GM18511 (cell line): Measurements from ENCODE around the gene MAST2.

Source experiments
- ATAC-seq: cut with Tn5 transposase; IDR thresholded peaks from one replicate; pipeline ENCODE4 v1.9.1; 2021; ENCODE audit warnings: mild to moderate bottlenecking, moderate library complexity; ENCODE audit not compliant: unreplicated experiment

The MAST2 gene

DNA sequence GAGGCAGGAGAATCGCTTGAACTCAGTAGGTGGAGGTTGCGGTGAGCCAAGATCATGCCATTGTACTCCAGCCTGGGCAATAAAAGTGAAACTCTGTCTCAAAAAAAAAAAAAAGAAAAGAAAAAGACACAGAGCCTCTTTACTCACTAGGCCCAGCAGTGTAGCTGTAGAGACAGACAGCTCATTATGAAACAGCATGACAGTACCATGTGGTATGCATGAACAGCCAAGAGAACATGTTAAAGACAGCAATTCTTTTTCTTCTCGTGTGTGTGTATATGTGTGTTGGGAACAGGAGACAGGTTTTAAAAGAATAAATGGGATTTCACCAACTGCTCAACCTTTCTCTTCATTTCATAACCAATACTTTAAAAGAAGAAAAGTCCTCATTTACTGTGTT lies 210.2 kb downstream of the MAST2 start:
- no peak for ATAC-seq

DNA sequence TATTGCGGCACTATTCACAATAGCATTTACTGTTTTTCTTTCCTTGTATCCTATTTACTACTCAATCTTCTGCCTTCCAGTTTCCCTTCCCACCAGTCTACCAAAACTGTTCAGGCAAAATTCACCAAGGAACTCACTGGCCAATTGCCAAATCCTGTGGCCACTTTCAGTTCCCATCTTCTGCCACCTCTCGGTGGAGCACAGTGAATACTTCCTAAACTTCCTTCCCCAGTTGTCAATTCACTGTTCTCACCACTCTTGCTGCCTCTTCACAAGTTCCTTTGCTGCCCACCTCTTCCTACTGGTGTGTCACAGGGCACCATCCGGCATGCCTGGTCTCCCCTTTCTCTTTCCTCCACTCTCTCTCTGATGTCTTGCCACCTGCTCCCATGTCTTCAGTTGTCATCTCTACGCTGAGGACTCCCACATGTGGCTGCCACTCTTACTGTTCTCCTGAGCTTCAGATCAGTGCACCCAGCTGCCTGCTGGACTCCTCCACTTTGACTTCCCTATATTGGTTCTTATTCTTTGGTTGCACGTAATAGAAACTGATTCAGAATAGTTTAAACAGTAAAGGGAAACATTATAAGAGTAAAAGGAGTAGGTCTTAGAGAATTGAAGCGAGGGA lies 214.6 kb downstream of the MAST2 start:
- ATAC-seq: no peak

DNA sequence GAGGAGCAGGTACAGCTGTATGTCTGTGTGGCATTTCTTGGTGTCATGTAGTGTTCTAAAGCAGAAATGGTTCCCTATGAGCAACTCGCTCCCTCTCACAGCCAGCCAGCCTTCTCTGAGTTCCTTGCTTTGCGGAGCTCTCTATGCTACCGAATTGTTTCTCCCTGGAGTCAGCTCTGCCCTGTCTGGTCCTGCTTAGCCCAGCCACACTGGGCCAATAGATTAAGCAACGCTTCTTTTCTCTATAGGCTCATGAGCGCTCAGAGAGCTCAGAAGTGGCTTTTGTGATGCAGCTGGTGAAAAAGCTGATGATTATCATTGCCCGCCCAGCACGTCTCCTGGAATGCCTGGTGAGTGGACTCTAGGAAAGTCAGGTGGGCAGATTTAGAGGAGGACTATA lies 215.9 kb downstream of the MAST2 start:
- ATAC-seq: no peak

- ATAC-seq: no peak
These were observed 216.6 kb downstream of the MAST2 start for GRCh38 chr1:46020010-46020409.

- no peak for ATAC-seq
These were observed 217.9 kb downstream of the MAST2 start for GRCh38 chr1:46021046-46021996.

DNA sequence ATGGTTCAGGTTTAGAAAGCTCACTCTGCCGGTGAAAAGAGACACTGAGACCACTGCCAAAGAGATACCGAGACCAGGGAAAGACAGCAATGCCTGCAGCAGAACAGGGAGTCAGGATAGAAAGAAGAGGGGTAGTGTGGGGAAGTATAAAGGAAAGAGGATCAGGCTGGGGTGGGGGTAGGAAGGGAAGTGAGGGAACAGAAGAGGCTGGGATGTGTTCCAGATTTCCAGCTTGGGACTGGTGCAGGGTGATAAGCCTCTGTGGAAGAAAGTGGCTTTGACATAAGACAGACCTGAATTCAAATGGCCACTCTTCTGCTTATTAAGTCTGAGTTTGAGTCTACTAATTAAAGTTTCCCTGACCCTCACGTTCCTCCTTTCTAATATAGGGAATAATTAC lies 223.1 kb downstream of the MAST2 start:
- no peak for ATAC-seq

GRCh38 chr1:46027788-46028573 lies 224.6 kb downstream of the MAST2 start:
- ATAC-seq: no peak

- no peak for ATAC-seq
These were observed 226.9 kb downstream of the MAST2 start for GRCh38 chr1:46030074-46030870.

- ATAC-seq: no peak
These were observed 227.7 kb downstream of the MAST2 start for GRCh38 chr1:46030876-46031660.

DNA sequence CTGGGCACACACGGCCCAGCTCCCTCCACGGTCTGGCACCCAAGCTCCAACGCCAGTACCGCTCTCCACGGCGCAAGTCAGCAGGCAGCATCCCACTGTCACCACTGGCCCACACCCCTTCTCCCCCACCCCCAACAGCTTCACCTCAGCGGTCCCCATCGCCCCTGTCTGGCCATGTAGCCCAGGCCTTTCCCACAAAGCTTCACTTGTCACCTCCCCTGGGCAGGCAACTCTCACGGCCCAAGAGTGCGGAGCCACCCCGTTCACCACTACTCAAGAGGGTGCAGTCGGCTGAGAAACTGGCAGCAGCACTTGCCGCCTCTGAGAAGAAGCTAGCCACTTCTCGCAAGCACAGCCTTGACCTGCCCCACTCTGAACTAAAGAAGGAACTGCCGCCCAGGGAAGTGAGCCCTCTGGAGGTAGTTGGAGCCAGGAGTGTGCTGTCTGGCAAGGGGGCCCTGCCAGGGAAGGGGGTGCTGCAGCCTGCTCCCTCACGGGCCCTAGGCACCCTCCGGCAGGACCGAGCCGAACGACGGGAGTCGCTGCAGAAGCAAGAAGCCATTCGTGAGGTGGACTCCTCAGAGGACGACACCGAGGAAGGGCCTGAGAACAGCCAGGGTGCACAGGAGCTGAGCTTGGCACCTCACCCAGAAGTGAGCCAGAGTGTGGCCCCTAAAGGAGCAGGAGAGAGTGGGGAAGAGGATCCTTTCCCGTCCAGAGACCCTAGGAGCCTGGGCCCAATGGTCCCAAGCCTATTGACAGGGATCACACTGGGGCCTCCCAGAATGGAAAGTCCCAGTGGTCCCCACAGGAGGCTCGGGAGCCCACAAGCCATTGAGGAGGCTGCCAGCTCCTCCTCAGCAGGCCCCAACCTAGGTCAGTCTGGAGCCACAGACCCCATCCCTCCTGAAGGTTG lies 231.4 kb downstream of the MAST2 start:
- ATAC-seq: no peak

DNA sequence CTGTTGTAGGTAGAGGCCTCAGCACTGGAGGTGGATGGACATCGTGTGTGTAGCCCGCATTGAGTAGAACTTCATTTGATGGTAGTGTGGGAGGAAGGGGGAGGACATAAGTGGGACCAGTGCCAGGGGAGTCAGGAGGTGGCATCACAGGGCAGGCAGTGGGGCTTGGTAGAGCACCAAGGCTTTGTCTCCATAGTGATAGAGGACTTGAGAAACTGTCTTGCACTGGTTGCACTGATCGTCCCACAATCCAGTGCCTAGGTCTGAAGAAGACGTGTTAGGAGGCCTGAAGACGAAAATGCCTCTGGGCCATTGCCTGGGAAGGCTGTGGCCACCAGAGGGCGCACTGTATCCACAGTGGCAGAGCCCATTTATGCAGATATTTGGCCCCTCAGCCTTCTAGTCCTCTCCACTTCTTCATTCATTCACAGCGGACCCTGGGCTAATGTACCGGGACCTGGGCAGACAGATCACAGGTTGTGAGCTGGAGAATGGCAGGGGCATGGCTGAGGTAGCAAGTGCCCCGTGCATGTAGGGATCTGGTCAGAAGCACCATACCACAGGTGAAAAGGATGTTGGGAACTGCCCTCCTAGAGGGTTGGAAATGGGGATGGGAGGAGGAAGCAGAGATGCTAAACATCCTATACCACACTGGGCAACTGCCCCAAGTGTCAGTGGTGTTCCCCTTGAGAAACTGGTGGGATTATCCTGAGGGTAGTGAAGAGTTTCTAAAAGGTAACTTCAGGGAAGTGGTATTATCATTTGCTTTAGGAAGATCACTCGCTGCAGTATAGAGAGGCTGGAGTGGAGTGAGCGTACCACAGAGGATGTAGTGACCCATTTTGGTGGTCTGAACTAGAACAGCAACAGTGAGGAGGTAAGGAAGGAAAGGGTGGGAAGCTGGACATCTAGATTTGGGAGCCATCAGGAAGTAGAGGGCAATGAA lies 233.8 kb downstream of the MAST2 start:
- ATAC-seq: peak; percentile 61

- no peak for ATAC-seq
These were observed 236.2 kb downstream of the MAST2 start for GRCh38 chr1:46039571-46040052.

DNA sequence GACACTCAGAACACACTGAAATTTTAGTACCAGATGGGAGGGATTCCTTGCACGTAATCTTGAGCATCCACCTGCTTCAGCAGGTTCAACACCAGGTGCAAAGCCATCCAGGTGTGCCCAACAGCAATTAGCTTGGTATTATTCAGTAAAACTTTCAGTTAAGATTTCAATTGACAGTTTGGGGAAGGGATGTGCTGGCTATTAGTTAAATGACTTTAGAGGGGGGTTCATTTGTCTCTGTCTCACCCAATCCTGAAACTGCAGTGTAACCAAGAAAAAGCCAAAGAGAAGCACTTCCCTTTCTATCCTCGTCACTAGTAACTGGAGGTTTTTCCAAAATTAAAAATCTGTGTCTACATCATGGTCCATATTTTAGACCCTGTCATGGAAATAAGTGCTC lies 238.1 kb downstream of the MAST2 start:
- no peak for ATAC-seq

- ATAC-seq: no peak
These were observed 238.6 kb downstream of the MAST2 start for GRCh38 chr1:46041974-46042373.

- peak; percentile 92 for ATAC-seq
These were observed 240.1 kb downstream of the MAST2 start for GRCh38 chr1:46043458-46044017.

DNA sequence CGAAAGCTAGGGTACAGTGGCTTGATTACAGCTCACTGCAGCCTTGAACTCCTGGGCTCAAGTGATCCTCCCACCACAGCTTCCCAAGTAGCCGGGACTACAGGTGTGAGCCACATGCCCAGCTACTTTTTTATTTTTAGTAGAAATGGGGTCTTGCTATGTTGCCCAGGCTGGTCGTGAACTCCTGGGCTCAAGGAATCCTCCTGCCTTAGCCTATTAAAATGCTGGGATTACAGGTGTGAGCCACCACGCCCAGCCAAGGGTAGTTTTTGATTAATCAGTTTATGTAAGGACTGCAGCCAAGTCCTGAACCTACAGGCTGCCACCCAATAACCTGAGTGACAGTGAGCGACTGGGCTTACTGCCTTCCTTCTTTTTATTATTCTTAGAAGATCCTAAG lies 240.7 kb downstream of the MAST2 start:
- no peak for ATAC-seq

GRCh38 chr1:46053734-46054133 lies 250.3 kb downstream of the MAST2 start:
- no peak for ATAC-seq
